Lung (tissue), 12 donors: ENCODE data around the gene MYRIP. TPM values are rescaled to one million over a fixed set of nuclear protein-coding genes. Genes with fewer than 3 reads are reported as not detected.
A peak's percentile ranks its signal among the peaks of the same experiment; 100 is the strongest.

Experiments used
- ATAC-seq: fragments of 200-7000 bp; cut with Tn5 transposase; one replicate; pipeline ENCODE4 v1.9.1; 2020; ENCODE audit warnings: moderate number of reproducible peaks; ENCODE audit not compliant: insufficient read depth, low FRiP score
- DNase-seq, 3 donors: peaks; one replicate each; pipeline ENCODE4 v3.0.0-alpha.2; 2013 to 2017
- H3K27ac ChIP-seq, 2 donors: one replicate each; pipeline ENCODE4 v1.5.1; 2013; ENCODE audit warnings: mild to moderate bottlenecking in 2 of 2, moderate library complexity in 2 of 2, control low read depth in 1 of 2, inconsistent platforms in 1 of 2, low read depth in 1 of 2, low read length in 1 of 2
- H3K27me3 ChIP-seq, 3 donors: one replicate each; pipeline ENCODE4 v1.5.1; 2013; ENCODE audit warnings: low read length in 2 of 3; ENCODE audit not compliant: control insufficient read depth in 3 of 3, insufficient read depth in 3 of 3
- H3K36me3 ChIP-seq, 4 donors: one replicate each; pipeline ENCODE4 v1.5.1; 2013; ENCODE audit warnings: low read length in 4 of 4, mild to moderate bottlenecking in 1 of 4, moderate library complexity in 1 of 4; ENCODE audit not compliant: control insufficient read depth in 4 of 4, insufficient read depth in 4 of 4
- H3K4me1 ChIP-seq, 5 donors: one replicate each; pipeline ENCODE4 v1.5.1; 2013; ENCODE audit warnings: low read length in 5 of 5, mild to moderate bottlenecking in 2 of 5, moderate library complexity in 1 of 5; ENCODE audit not compliant: control insufficient read depth in 5 of 5, insufficient read depth in 5 of 5
- H3K4me3 ChIP-seq: one replicate; pipeline ENCODE4 v1.5.1; 2013; ENCODE audit warnings: mild to moderate bottlenecking, control low read depth, moderate library complexity
- H3K9ac ChIP-seq, 2 donors: one replicate each; pipeline ENCODE4 v1.5.1; 2013; ENCODE audit warnings: low read length in 2 of 2, control low read depth in 1 of 2; ENCODE audit not compliant: insufficient read depth in 1 of 2
- H3K9me3 ChIP-seq, 4 donors: one replicate each; pipeline ENCODE4 v1.5.1; 2013; ENCODE audit warnings: low read length in 3 of 4, mild to moderate bottlenecking in 1 of 4, moderate library complexity in 1 of 4; ENCODE audit not compliant: control insufficient read depth in 4 of 4, insufficient read depth in 3 of 4
- WGBS, 2 donors: extraction: QIAGEN DNeasy Blood & Tissue Kit; methylation state at CpG; one replicate each; pipeline ENCODE4 v1.1.7; 2013; 5-methylcytosine and 5-hydroxymethylcytosine counted together
- polyA plus RNA-seq, 2 donors: library from polyadenylated mRNA; stranded (reverse); fragments of 200-250 nt; gene quantifications; one replicate each; pipeline ENCODE4 v1.2.1, GENCODE V29; 2013
- total RNA-seq, 2 donors: library from RNA; depleted of rRNA in 1 of 2; stranded (reverse); fragments of >200 nt in 1 of 2; gene quantifications; one replicate each; pipeline ENCODE4 v1.2.1, GENCODE V29; 2014 to 2021
- TF ChIP-seq, protein P1 (sequence below): IDR thresholded peaks from 2 replicates; pipeline ENCODE4 v1.5.1; 2012; ENCODE audit warnings: mild to moderate bottlenecking; ENCODE audit errors: control extremely low read depth, extremely low read depth
- donor health status: control.
- donor health status: control.
- donor health status: Bipolar disorder and iron deficiency.
- donor health status: healthy.
- donor health status: DM: yes; HTN: yes; CAD: no.

MYRIP gene
- total and polyA plus RNA-seq, 4 donors = 0.30 to 2.5 (median 0.77) TPM

DNA sequence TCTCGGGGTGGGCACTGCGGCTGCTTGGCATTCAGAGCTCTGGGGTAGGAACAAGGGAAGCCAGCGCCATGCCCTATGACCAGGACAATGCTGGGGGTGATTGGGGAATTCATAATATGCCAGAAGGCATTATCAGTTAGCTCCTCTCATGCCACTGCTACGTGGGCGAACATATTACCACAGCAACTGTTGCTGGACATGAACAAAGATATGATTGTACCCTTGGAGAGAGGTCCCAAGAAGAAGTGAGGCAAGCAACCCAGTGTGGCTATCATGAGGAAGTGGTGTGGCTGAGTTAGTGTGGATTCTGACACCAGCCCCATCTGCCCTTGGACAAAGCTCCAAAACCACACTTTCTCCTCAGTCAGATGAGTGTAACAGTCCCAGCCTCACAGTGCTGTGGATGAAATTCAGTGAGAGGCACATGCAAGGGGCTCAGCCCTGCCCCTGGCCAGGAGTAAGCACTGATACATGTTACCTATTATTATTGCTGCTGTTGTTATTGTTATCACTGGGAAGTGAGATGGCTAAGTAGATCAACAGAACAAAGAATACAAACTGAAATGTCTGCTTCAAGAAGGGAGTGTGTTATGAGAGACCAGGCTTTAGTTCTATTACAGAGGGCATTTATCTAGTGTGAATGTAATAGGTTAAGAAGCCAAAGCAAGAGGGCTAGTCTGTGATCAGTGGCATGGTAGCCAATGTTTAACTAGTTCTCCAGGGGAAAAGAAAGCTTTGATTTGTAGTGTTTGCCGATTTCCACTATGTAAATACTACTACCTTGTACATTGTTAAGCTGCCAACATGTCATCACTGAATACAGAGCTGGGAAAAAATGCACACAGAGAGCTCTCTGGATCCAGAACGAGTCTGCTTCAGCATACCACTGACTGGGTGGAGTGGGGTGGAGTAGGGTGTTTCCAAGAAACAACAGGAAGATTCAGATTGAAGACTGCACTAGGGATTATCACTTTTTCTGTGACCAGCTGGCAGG, 277.8 kb downstream of the MYRIP start:
- 72 to 79% methylated on average over 7 of the region's 7 CpGs for WGBS, 2 donors
- H3K4me1 ChIP-seq = peaks cover 0 to 5% (median 0%) of the 10 kb centered on the region in 5 donors
- ATAC-seq = peak; percentile 88
- H3K9me3 ChIP-seq = no peaks in the 10 kb centered on the region
- no peak overlapping the region for H3K27ac ChIP-seq
- no peak overlapping the region for H3K9ac ChIP-seq
- peak; percentile 35 to 77 (median 56) for DNase-seq
- H3K36me3 ChIP-seq = no peaks in the 10 kb centered on the region
- H3K27me3 ChIP-seq = peaks cover 0 to 11% (median 3%) of the 10 kb centered on the region in 3 donors
- no peak overlapping the region for H3K4me3 ChIP-seq
- TF ChIP-seq, protein P1, sequence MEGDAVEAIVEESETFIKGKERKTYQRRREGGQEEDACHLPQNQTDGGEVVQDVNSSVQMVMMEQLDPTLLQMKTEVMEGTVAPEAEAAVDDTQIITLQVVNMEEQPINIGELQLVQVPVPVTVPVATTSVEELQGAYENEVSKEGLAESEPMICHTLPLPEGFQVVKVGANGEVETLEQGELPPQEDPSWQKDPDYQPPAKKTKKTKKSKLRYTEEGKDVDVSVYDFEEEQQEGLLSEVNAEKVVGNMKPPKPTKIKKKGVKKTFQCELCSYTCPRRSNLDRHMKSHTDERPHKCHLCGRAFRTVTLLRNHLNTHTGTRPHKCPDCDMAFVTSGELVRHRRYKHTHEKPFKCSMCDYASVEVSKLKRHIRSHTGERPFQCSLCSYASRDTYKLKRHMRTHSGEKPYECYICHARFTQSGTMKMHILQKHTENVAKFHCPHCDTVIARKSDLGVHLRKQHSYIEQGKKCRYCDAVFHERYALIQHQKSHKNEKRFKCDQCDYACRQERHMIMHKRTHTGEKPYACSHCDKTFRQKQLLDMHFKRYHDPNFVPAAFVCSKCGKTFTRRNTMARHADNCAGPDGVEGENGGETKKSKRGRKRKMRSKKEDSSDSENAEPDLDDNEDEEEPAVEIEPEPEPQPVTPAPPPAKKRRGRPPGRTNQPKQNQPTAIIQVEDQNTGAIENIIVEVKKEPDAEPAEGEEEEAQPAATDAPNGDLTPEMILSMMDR = no peak

DNA sequence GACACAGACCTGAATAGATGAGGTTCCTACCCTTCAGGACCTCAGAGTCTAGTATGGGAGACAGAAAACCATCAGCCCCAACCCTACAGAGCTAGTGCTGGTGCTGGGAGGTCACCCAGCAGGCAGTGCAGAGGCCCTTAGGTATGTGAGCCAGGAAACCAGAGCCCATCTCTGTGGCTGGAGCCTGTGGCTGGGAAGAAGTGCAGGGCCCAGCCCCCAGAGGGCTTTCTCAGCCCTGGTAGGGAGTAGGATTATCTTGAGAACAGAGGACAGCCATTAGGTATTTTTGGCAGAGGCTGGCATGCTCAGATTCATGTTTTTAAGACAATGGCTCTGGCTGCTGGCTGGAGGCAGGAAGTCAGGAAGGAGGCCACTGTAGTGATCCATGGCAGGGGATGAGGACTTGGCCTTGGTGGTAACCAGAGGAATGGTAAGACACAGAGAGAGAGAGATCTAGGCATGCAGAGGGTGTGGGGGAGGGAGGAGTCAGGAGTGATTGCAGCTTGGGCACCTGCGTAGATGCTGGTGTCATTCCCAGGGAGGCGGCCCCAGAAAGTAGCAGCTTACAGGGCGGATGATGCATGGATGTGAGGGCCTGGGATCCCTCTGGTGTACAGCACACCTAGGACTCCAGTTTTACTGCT, 279.2 kb downstream of the MYRIP start:
- H3K9me3 ChIP-seq = no peaks in the 10 kb centered on the region
- no peak overlapping the region for H3K27ac ChIP-seq
- H3K4me1 ChIP-seq = peaks cover 0 to 5% (median 0%) of the 10 kb centered on the region in 5 donors
- TF ChIP-seq, protein P1 = no peak
- H3K9ac ChIP-seq = no peak overlapping the region
- ATAC-seq (no peak), DNase-seq (no peak)
- peaks cover 0 to 12% (median 3%) of the 10 kb centered on the region in 3 donors for H3K27me3 ChIP-seq
- H3K4me3 ChIP-seq = no peak overlapping the region
- no peaks in the 10 kb centered on the region for H3K36me3 ChIP-seq
- WGBS, 2 donors = 91 to 96% methylated on average over 3 of the region's 3 CpGs

DNA sequence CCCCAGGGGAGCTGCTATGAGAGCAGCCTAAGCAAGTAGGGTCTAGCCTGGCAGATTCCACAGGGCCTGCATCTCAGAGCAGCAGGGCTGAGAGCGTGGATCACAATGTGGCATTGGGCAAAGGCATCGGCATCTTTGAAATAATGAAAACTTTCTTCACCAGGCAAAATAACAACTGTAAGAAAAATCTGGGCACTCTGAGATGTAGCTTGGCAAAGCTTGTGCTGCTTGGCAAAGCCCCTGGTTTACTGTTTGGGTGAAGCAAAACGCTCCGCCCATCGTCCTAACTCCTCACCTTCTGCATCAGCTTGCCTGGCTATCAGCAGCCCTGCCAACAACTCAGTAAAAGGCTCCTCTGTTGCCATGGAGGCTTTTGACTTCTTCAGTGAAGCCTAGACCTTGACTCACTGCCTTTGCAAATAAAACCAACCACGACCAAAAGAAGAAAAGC, 287.3 kb downstream of the MYRIP start:
- no peak overlapping the region for H3K4me3 ChIP-seq
- H3K27ac ChIP-seq = no peak overlapping the region
- peaks cover 0 to under 1% (median under 1%) of the 10 kb centered on the region in 4 donors for H3K9me3 ChIP-seq
- peaks cover 0 to 33% (median 0%) of the 10 kb centered on the region in 3 donors for H3K27me3 ChIP-seq
- H3K4me1 ChIP-seq = peaks cover 0 to 4% (median 0%) of the 10 kb centered on the region in 5 donors
- TF ChIP-seq, protein P1 = no peak
- 79 to 82% methylated on average over 6 of the region's 6 CpGs for WGBS, 2 donors
- DNase-seq (no peak), ATAC-seq (no peak)
- H3K36me3 ChIP-seq = no peaks in the 10 kb centered on the region
- H3K9ac ChIP-seq = no peak overlapping the region
